BE2C (cell line): ENCODE results near the gene FBN3.
"Not testable (repeated sequence)": the region's sequence is repeated elsewhere in the genome, so short reads cannot be mapped to it uniquely, and the experiment has no call there.

Experiments used
- DNase-seq: peaks from one replicate; pipeline ENCODE4 v3.0.0-alpha.2; 2020
- H3K27me3 ChIP-seq: fragments of 250-450 bp; sonication (Bioruptor Pico); 2 replicates; pipeline ENCODE4 v1.5.1; 2020; ENCODE audit warnings: mild to moderate bottlenecking
- H3K36me3 ChIP-seq: fragments of 250-450 bp; sonication (Bioruptor Pico); 2 replicates; pipeline ENCODE4 v1.5.1; 2020; ENCODE audit warnings: mild to moderate bottlenecking
- H3K4me1 ChIP-seq: fragments of 250-450 bp; sonication (Bioruptor Pico); 2 replicates; pipeline ENCODE4 v1.5.1; 2020
- H3K4me3 ChIP-seq: 2 replicates; pipeline ENCODE4 v1.5.1; 2011; ENCODE audit warnings: low read depth, low read length
- H3K9me3 ChIP-seq: fragments of 250-450 bp; sonication (Bioruptor Pico); 2 replicates; pipeline ENCODE4 v1.5.1; 2020
- TF ChIP-seq, protein P1 (sequence below): IDR thresholded peaks from 2 replicates; pipeline ENCODE4 v1.5.1; 2012; ENCODE audit warnings: mild to moderate bottlenecking, low read depth, low read length

FBN3 gene

GRCh38 chr19:8161135-8161646, 11.8 kb upstream of the FBN3 start:
- Histone ChIP-seq H3K27me3 (no peaks in the 10 kb centered on the region), H3K9me3 (no peaks in the 10 kb centered on the region), H3K36me3 (no peaks in the 10 kb centered on the region), H3K4me3 (no peak overlapping the region), H3K4me1 (no peaks in the 10 kb centered on the region)
- TF ChIP-seq, protein P1, sequence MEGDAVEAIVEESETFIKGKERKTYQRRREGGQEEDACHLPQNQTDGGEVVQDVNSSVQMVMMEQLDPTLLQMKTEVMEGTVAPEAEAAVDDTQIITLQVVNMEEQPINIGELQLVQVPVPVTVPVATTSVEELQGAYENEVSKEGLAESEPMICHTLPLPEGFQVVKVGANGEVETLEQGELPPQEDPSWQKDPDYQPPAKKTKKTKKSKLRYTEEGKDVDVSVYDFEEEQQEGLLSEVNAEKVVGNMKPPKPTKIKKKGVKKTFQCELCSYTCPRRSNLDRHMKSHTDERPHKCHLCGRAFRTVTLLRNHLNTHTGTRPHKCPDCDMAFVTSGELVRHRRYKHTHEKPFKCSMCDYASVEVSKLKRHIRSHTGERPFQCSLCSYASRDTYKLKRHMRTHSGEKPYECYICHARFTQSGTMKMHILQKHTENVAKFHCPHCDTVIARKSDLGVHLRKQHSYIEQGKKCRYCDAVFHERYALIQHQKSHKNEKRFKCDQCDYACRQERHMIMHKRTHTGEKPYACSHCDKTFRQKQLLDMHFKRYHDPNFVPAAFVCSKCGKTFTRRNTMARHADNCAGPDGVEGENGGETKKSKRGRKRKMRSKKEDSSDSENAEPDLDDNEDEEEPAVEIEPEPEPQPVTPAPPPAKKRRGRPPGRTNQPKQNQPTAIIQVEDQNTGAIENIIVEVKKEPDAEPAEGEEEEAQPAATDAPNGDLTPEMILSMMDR: no peak
- DNase-seq: peak; percentile 45

DNA sequence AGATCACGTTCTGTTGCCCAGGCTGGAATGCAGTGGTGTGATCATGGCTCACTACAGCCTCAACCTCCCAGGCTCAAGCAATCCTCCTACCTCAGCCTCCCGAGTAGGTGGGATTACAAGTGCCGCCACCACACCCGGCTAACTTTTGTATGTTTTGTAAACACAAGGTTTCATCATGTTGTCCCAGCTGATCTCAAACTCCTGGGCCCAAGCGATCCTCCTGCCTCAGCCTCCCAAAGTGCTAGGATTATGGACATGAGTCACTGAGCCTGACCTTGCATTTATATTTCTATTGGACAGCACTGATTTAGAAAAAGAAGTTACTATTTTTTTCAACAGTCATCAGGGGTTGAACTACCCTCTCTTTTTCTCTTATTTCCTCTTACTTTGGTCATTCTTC, 9.9 kb upstream of the FBN3 start:
- not testable (repeated sequence) for H3K9me3 ChIP-seq, H3K4me1 ChIP-seq, H3K36me3 ChIP-seq, H3K4me3 ChIP-seq, DNase-seq, H3K27me3 ChIP-seq

DNA sequence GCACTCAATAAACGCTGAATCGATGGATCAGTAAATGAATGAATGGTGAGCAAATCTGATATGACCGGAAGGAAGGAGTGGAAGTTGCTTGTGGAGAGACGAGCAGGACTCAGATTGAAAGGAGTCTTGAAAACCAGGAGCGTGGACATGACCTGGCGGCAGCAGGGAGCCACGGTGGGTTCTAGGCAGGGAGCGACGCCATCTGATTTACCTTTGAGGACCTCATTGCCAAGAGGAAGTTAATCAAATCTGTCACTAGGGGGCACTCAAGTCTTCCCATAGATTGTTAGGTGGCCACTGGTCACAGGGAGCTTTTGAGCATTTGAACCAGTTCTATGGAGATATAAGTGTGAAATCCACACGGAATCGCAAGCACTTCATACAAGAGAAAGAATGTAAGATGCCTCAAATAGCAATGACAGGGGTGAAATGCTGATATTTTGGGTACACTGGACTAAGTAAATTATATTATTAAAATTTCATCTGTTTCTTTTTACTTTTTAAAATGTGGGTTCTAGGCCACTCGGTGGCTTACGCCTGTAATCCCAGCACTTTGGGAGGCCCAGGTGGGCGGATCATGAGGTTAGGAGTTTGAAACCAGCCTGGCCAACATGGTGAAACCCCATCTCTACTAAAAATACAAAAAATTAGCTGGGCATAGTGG, 9.2 kb upstream of the FBN3 start:
- no peaks in the 10 kb centered on the region for H3K9me3 ChIP-seq
- H3K4me3 ChIP-seq: no peak overlapping the region
- no peaks in the 10 kb centered on the region for H3K27me3 ChIP-seq
- peak; percentile 55 for DNase-seq
- no peaks in the 10 kb centered on the region for H3K4me1 ChIP-seq
- TF ChIP-seq, protein P1: peak; percentile 74
- H3K36me3 ChIP-seq: no peaks in the 10 kb centered on the region

DNA sequence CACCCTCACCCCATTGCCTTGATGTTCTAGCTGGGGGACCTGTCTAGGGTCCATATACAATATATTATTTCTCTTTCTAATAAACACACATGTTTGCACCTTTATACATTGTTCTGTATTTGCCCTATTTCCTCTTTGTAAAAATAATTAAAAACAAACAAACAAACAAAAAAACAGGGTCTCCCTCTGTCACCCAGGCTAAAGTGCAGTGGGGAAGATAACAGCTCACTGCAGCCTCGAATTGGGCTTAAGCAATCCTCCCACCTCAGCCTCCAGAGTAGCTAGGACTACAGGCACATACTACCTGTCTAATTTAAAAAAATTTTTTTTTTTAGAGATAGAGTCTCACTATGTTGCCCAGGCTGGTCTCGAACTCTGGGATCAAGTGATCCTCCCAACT, 5.9 kb upstream of the FBN3 start:
- H3K27me3 ChIP-seq: peaks cover 16% of the 10 kb centered on the region

GRCh38 chr19:8154014-8154413, 4.6 kb upstream of the FBN3 start:
- peaks cover 22% of the 10 kb centered on the region for H3K27me3 ChIP-seq
- DNase-seq, H3K4me3 ChIP-seq, H3K9me3 ChIP-seq, H3K36me3 ChIP-seq, H3K4me1 ChIP-seq: not testable (repeated sequence)

More for the DNA sequence above, 5.9 kb upstream of the FBN3 start:
- H3K4me3 ChIP-seq: no peak overlapping the region
- DNase-seq: no peak
- H3K4me1 ChIP-seq: no peaks in the 10 kb centered on the region
- no peaks in the 10 kb centered on the region for H3K9me3 ChIP-seq
- TF ChIP-seq, protein P1: no peak
- H3K36me3 ChIP-seq: no peaks in the 10 kb centered on the region

GRCh38 chr19:8151767-8152035, 2.3 kb upstream of the FBN3 start:
- TF ChIP-seq, protein P1: no peak
- no peak for DNase-seq
- H3K36me3 ChIP-seq: no peaks in the 10 kb centered on the region
- peaks cover 46% of the 10 kb centered on the region for H3K27me3 ChIP-seq
- no peaks in the 10 kb centered on the region for H3K4me1 ChIP-seq
- H3K9me3 ChIP-seq: no peaks in the 10 kb centered on the region
- no peak overlapping the region for H3K4me3 ChIP-seq

GRCh38 chr19:8150998-8151766, 1.8 kb upstream of the FBN3 start:
- Histone ChIP-seq H3K27me3 (peaks cover 49% of the 10 kb centered on the region), H3K4me3 (no peak overlapping the region), H3K4me1 (no peaks in the 10 kb centered on the region), H3K36me3 (no peaks in the 10 kb centered on the region), H3K9me3 (no peaks in the 10 kb centered on the region)
- TF ChIP-seq, protein P1: no peak
- no peak for DNase-seq
